ENCODE results near the gene GATAD2A.

GRCh38 chr19:19543101-19543500 lies 137.6 kb downstream of the GATAD2A start:
- TF ChIP-seq POLR2A (IDR thresholded peaks at IDR 0.05): no peak
- TF ChIP-seq, protein P1, sequence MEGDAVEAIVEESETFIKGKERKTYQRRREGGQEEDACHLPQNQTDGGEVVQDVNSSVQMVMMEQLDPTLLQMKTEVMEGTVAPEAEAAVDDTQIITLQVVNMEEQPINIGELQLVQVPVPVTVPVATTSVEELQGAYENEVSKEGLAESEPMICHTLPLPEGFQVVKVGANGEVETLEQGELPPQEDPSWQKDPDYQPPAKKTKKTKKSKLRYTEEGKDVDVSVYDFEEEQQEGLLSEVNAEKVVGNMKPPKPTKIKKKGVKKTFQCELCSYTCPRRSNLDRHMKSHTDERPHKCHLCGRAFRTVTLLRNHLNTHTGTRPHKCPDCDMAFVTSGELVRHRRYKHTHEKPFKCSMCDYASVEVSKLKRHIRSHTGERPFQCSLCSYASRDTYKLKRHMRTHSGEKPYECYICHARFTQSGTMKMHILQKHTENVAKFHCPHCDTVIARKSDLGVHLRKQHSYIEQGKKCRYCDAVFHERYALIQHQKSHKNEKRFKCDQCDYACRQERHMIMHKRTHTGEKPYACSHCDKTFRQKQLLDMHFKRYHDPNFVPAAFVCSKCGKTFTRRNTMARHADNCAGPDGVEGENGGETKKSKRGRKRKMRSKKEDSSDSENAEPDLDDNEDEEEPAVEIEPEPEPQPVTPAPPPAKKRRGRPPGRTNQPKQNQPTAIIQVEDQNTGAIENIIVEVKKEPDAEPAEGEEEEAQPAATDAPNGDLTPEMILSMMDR (IDR thresholded peaks at IDR 0.05): no peak

Measured in Peyer's patch (tissue), 4 donors.